Activated T-cell treated with anti-CD3 and anti-CD28 coated beads, Interleukin-2, amount 50 U/mL, for 24 hours (primary cell): ENCODE results near the gene SECTM1.
A peak's percentile ranks its signal among the peaks of the same experiment; 100 is the strongest.

ENCODE experiments used
- DNase-seq: peaks from one replicate; pipeline ENCODE4 v3.0.0-alpha.2; 2020
- H3K27ac Mint-ChIP-seq: 2 replicates; pipeline ENCODE4 v1.8.0; 2020; ENCODE audit warnings: mild to moderate bottlenecking, mixed read lengths
- H3K27me3 Mint-ChIP-seq: 2 replicates; pipeline ENCODE4 v1.8.0; 2020; ENCODE audit warnings: mixed read lengths
- H3K36me3 Mint-ChIP-seq: 2 replicates; pipeline ENCODE4 v1.8.0; 2020; ENCODE audit warnings: low read depth, mixed read lengths
- H3K4me1 Mint-ChIP-seq: 2 replicates; pipeline ENCODE4 v1.8.0; 2020; ENCODE audit warnings: low read depth, mixed read lengths
- H3K4me3 Mint-ChIP-seq: 2 replicates; pipeline ENCODE4 v1.8.0; 2020; ENCODE audit warnings: mild to moderate bottlenecking, moderate library complexity, mixed read lengths
- H3K9me3 Mint-ChIP-seq: 2 replicates; pipeline ENCODE4 v1.8.0; 2020; ENCODE audit warnings: mixed read lengths

The SECTM1 gene

DNA sequence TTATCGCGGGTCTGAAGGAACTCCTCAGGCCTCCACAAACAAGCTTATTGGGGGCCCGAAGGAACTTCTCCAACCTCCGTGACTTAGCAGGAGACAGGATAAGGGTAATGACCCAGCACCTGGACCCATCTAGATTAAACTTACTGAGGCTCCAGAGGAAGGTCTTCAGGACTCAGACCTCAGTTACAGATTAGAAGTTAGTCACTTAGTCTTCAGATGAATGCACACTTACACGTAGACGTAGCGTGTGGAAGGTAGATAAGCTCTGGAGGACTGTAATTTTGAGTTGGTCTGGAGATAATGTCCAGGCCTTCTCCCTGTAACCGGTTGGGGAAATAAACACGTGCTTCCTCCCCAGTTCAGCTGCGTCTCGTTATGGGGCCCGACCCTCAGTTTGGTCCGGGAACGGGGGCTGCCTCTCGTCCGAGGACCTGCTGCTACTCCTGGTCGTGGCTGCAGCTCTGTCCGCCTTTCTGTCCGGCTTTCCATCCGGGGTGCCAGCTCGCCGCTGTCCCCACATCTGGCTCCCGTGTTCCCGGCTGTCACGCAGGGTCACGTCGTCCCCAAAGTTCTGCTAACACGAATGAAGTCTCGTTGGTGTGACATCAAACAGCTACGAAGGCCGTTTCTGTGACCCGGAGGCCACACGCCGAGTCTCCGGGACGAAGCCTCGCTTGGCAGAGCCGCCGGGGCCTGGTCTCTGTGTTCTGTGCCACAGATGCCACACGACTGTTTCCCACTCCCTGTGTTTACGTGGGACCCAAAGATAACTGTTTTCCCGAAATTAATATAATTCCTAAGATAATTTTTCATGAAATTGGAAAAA lies 11.8 kb upstream of the SECTM1 start:
- DNase-seq: no peak
- Mint-ChIP-seq H3K36me3 (no peaks in the 10 kb centered on the region), H3K27ac (no peak overlapping the region), H3K27me3 (peaks cover 3% of the 10 kb centered on the region), H3K4me1 (peaks cover 7% of the 10 kb centered on the region), H3K4me3 (no peak overlapping the region), H3K9me3 (peaks cover 2% of the 10 kb centered on the region)

DNA sequence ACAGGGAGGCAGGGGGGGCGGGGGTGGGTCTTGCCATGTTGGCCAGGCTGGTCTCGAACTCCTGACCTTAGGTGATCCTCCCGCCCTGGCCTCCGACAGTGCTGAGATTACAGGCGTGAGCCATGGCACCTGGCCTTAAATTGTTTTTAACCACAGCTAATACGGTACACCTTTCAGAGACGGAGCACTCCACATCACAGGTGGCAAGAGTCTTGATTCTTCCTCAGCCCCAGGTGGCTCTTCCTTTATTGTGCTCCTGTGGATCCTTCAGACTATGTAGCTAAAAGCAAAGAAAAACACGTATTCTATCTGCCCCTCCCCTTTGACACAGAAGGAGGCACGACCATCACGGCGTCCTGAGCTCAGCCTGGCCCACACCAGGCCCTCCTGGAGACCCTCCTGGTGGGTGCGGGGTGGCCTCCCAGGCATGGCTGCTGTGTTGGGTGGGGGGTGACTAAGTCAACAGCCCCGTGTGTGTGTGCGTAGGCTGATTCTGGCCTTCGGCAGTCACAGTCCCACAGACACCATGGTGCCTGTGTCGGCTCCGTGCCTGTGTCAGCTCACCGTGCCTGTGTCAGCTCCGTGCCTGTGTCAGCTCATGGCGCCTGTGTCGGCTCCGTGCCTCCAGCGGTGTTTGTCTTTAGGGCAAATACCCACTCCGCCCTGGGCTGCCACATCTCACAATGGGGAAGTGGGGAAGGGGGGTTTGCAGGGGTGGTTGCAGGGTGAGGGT lies 10.8 kb upstream of the SECTM1 start:
- peaks cover 2% of the 10 kb centered on the region for H3K9me3 Mint-ChIP-seq
- H3K27ac Mint-ChIP-seq: no peak overlapping the region
- peaks cover 7% of the 10 kb centered on the region for H3K4me1 Mint-ChIP-seq
- H3K27me3 Mint-ChIP-seq: peaks cover under 1% of the 10 kb centered on the region
- no peak for DNase-seq
- no peaks in the 10 kb centered on the region for H3K36me3 Mint-ChIP-seq
- H3K4me3 Mint-ChIP-seq: no peak overlapping the region

DNA sequence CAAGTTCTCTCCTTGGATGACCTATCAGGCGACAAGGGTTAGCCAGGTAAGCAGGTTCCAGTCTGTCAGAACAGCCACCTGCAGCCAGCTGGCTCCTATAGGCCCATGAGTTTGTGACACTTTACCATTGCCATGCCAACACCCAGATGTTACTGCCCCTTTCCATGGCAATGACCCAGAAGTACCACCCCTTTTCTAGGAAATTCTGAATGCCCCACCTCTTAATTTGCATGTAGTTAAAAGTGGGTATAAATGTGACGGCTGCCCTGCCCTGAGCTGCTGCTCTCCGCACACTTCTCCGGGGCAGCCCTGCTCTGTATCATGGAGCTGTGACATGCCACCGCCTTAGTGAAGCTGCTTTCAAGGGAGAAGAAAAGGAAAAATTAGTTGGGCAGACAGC lies 10.0 kb upstream of the SECTM1 start:
- Mint-ChIP-seq H3K36me3 (no peaks in the 10 kb centered on the region), H3K27me3 (no peaks in the 10 kb centered on the region), H3K4me3 (no peak overlapping the region), H3K4me1 (peaks cover 13% of the 10 kb centered on the region), H3K9me3 (peaks cover 2% of the 10 kb centered on the region), H3K27ac (no peak overlapping the region)
- DNase-seq: no peak

DNA sequence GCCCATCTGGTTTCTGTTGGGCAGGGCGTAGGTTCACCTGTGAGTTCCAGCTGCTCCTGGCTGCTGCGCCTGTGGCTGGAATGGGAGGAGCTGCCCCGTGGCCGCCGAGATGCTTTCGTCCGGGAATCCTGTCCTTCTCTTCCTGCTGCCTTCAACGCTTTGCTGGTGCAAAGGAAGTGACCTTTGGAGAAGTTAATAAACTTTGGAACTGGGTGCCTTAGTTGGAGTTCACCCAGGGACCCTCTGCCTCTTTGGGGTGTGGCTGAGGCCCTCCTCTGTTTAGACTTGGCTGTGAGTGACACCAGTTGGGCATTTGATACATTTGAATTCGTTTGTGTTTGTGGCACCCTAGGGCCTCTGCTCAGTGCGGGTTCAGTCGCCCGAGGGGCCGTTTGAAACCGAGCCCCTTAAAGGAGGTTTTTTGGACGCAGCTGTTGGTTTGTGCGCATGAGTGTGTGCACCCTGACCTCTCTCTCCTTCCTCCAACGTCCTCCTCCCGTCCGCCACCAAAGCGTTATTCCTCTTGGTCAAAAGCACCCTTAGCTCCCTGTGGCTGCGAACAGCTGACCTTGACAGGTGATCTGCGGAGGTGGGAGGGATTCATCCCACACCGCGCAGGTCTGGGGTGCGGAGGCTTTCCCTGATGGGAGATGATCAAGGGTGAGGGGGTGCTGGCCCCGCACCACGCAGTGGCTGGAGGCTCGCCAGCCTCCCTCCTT lies 9.0 kb upstream of the SECTM1 start:
- Mint-ChIP-seq H3K36me3 (no peaks in the 10 kb centered on the region), H3K9me3 (peaks cover 2% of the 10 kb centered on the region), H3K27me3 (no peaks in the 10 kb centered on the region), H3K4me1 (peaks cover 13% of the 10 kb centered on the region), H3K27ac (no peak overlapping the region), H3K4me3 (no peak overlapping the region)
- no peak for DNase-seq

DNA sequence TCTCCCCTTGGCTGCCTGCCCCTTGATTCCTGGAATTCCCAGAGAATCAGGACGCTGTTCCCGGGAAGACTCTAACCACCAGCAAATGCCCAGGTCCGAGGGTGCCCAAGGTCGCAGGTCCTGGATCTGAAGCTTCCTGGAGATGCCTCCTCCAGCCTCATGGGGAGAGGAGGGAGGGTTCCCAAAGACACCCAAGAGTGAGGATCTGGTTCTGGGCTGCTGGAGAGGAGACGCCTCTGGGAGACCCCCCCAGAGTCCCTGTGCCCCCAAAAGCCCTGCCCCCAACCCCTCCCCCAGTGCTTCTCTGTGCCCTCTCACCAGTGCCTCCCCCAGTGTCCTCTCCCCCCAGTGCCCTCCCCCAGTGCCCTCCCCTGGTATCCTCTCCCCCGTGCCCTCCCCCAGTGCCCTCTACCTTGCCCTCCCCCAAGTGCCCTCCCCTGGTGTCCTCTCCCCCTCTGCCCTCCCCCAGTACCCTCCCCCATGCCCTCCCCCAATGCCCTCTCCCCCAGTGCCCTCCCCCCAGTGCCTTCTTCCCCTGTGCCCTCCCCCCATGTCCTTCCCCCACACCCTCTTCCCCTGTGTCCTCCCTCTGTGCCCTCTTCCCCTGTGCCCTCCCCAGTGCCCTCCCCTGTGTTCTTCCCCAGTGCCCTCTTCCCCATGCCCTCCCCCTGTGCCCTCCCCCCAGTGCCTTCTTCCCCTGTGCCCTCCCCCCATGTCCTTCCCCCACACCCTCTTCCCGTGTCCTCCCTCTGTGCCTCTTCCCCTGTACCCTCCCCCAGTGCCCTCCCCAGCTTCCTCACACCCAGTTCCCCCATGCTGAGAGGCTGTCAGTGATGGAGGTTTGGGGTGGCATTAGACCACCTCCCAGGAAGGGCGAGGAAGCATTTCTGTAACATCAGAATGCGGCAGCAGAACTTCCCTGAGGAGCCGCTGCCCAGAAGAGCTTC lies 6.3 kb upstream of the SECTM1 start:
- no peaks in the 10 kb centered on the region for H3K36me3 Mint-ChIP-seq
- H3K4me3 Mint-ChIP-seq: no peak overlapping the region
- peaks cover 2% of the 10 kb centered on the region for H3K27me3 Mint-ChIP-seq
- no peak overlapping the region for H3K27ac Mint-ChIP-seq
- H3K4me1 Mint-ChIP-seq: peaks cover 18% of the 10 kb centered on the region
- peaks cover 2% of the 10 kb centered on the region for H3K9me3 Mint-ChIP-seq
- DNase-seq: no peak

DNA sequence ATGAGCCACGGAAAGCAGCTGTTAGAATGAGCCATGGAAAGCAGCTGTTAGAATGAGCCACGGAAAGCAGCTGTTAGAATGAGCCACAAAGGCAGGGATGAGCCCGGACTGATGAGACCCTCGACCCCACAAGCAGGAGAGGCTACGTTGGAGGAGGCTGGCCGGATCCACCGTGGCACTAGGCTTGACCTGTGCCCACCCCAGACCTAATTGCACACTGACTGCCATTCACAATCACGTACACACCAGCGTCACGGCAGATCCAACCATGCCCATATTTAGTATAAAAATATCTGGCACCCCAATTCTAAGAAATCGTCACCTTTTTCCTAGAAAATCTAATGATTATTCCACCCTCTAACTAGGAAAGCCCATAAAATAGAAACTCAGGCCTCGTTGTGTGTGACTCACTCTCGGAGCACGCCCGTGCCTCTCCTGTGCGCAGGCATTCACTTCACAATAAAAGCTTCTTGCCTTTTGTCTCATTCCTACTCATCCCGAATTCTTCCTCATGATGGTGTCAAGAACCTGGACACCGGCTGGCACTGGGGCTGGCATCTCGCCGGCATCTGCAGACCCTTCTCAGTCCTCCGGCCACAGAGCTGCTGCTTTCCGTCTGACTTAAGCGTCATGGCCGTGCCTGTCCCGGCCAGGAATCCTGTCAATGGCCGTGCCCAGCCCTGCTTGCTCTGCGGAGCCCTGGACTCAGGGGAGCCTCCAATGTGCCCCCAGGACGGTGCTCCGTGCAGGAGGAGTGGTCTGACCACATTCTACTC lies 5.5 kb upstream of the SECTM1 start:
- H3K27me3 Mint-ChIP-seq: peaks cover 3% of the 10 kb centered on the region
- no peak overlapping the region for H3K27ac Mint-ChIP-seq
- H3K9me3 Mint-ChIP-seq: peaks cover 2% of the 10 kb centered on the region
- no peaks in the 10 kb centered on the region for H3K36me3 Mint-ChIP-seq
- no peak for DNase-seq
- peaks cover 25% of the 10 kb centered on the region for H3K4me1 Mint-ChIP-seq
- H3K4me3 Mint-ChIP-seq: no peak overlapping the region

DNA sequence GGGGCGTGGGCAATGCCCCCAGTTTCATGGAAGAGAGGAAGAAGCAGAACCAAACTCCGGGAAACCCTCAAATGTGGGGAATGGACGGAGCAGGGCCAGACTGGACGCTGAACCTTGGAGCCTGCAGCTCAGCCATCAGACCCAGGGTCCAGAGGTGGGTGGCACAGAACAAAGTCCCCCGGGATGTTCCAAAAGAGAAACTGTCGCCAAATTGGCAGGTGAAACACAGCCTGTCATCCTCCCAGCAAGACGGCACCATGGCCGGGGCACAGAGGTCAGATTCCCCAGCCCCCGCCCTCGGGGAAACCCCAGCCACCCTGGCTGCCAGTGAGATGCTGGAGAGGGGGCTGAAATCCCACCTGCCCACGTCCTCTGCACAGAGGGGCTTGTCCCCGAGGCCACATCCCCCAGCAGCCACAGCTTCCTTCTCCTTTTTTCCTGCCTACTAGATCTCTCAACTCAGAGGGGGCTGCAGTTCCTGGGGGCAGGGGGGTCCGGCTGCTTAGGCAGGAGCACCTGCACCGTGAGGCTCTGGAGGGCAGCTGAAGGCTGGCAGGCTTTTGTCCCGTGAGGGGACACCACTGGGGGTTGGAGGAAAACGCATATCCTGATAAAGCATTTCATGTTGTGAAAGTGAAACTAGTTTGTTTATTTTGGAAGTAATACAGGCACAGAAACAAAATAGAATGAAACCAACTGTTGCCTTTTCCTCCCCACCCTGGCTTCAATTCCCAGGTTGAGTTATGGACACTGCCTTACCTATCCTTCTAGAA lies 1.2 kb upstream of the SECTM1 start:
- Mint-ChIP-seq H3K4me1 (peaks cover 39% of the 10 kb centered on the region), H3K27me3 (peaks cover 10% of the 10 kb centered on the region), H3K4me3 (peak overlapping the region; percentile 77), H3K36me3 (no peaks in the 10 kb centered on the region), H3K9me3 (no peaks in the 10 kb centered on the region), H3K27ac (peak overlapping the region; percentile 84)
- DNase-seq: peak; percentile 47

DNA sequence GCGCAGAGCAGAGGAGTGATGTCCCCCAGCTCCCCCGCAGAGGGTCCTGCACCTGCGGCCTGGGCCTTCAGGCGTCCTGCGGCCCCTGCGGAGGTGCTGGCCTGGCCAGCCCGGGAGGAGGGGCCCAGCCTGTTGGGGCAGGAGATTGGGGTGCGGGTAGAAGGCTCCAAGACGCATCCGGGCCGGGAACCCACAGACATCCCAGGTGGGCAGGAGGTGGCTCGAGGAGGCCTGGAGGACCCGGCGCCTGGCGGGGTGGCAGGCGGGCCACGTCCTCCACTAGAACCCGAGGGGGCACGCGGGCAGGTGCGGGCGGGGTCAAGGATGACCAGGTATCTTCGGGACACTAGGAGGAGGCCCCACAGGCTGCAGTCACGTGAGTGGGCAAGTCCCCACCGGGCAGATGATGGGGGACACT lies 647 bp upstream of the SECTM1 start:
- Mint-ChIP-seq H3K9me3 (no peaks in the 10 kb centered on the region), H3K36me3 (no peaks in the 10 kb centered on the region), H3K4me1 (peaks cover 38% of the 10 kb centered on the region), H3K27me3 (peaks cover 10% of the 10 kb centered on the region), H3K27ac (no peak overlapping the region), H3K4me3 (peak overlapping the region; percentile 77)
- no peak for DNase-seq

DNA sequence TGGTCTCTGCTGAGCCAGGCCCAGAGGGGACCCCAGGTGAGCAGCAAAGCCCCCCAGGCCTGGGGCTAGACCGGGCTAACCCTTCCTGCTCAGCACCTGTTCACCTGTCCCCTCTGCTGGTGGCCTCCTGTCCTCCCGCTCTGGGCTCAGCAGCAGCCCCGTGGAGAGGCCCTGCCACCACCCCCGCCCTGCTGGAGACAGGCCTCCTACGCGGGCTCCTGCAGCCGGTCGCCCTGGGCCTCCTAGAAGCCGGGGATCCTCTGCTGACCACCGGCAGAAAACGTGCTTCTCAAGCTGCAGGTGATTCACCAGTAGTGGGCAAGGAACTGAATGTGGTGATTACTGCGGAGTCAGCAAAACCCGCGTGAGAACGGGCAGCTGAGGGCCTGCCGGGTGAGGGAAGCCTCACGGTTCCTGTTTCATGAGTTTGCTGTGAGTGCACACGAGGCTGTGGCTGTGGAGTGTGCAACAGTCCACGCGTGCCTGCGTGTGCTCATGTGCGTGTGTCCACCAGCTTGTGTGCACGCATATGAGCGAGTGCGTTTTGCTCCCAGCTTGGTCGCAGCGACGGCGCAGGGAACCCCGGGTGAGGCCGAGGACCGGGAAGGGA lies 792 bp downstream of the SECTM1 start:
- Mint-ChIP-seq H3K36me3 (no peaks in the 10 kb centered on the region), H3K27ac (peak overlapping the region; percentile 66), H3K4me3 (peak overlapping the region; percentile 71), H3K9me3 (no peaks in the 10 kb centered on the region), H3K4me1 (peaks cover 33% of the 10 kb centered on the region), H3K27me3 (peaks cover 10% of the 10 kb centered on the region)
- peak; percentile 63 for DNase-seq

DNA sequence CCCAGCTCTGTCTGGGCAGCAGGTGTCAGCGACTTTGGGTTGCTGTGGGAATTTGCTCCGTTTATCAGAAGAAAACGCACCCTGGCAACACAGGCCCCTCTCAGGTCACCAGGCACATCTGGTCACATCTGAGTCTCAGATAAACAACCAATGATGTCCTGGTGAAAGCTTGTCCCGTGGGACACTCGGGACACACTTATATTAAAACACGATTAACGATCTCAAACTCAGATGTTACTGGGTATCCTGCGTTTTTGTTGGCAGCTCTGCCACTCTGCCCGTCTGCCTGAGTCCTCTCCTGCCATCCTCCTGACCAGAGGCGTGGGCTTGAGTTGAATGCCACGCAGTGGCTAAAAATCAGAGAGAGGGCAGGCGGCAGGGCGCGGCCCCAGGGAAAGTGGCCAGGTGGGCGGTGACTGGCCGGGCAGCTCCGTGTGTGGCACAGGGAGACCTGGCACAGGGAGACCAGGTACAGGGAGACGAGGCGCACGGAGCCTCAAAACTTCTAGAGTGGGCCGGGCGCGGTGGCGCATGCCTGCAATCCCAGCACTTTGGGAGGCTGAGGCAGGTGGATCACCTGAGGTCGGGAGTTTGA lies 2.1 kb downstream of the SECTM1 start:
- Mint-ChIP-seq H3K27ac (no peak overlapping the region), H3K4me1 (peaks cover 32% of the 10 kb centered on the region), H3K9me3 (no peaks in the 10 kb centered on the region), H3K36me3 (peaks cover 3% of the 10 kb centered on the region), H3K4me3 (no peak overlapping the region), H3K27me3 (peaks cover 10% of the 10 kb centered on the region)
- DNase-seq: no peak

DNA sequence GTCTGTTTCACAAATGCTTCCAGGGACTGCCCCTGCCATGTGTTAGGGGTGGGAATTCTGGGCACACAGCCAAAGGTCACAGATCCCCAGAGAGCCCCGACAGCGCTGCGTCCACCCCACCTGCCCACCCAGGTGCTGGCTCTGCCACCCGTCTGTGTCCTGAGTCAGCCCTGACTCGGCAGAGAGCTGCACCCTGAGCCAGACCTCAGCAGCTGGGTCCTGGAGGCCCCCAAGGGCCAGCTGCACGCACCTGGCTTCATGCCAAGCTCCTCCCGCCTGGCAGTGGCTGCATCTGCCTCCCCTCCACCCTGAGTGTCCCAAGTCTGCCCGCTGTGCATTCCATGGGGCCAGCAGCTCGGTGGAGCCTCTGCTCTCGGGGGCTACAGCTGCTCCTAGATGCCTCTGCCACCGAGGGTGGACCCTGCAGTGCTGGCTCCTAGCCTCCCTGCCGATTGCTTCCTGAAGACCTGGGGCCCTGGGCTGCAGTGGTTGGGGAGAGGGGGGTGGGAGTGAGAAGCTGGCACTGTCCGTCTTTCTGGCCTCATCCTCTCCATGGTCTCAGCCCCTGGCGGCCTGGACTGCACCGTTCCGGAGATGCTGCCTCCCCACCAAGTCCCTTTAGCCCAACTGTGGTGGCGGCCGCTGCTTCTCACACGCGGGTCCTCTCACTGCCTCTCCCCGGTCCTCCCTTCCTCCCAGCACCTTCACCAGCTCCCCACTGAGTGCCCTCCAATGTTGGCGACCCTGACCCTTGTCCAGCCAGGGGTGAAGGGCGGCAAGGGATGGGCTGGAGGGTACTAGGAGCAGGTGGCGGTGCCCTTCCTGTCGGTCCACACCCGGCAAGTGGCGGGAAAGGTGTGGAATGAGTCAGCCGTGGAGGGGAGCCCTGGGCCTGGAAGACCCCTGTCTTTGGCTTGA lies 3.0 kb downstream of the SECTM1 start:
- Mint-ChIP-seq H3K36me3 (peaks cover 3% of the 10 kb centered on the region), H3K4me1 (peaks cover 27% of the 10 kb centered on the region), H3K9me3 (no peaks in the 10 kb centered on the region), H3K27ac (no peak overlapping the region), H3K4me3 (no peak overlapping the region), H3K27me3 (peaks cover 10% of the 10 kb centered on the region)
- peak; percentile 31 for DNase-seq
